PC-3 (cell line): ENCODE measurements around the gene ONECUT3. TPM values are rescaled to one million over a fixed set of nuclear protein-coding genes. Genes with fewer than 3 reads are reported as not detected.

Source experiments
- ATAC-seq: fragments of 200-7000 bp; cut with Tn5 transposase; 2 replicates; pipeline ENCODE4 v1.9.1; 2020; ENCODE audit warnings: mild to moderate bottlenecking, moderate library complexity
- BruUV-seq: library from RNA; stranded (reverse); fragments of 400-500 nt; replicated peaks from 2 replicates; lab custom pipeline; 2021; lab: Mats Ljungman, UMichigan
- CTCF ChIA-PET: fragments of 300-600 bp; sonication (Branson Sonifier 250); formaldehyde crosslinking; loops from one replicate; lab custom pipeline; 2022; ENCODE audit warnings: antibody characterized with exemption; lab: Charles Lee
- POLR2A ChIA-PET: fragments of 300-600 bp; sonication (Branson Sonifier 250); formaldehyde crosslinking; loops from one replicate; lab custom pipeline; 2022; ENCODE audit warnings: antibody characterized with exemption; ENCODE audit not compliant: unreplicated experiment; lab: Charles Lee
- DNase-seq: peaks from one replicate; pipeline ENCODE4 v3.0.0-alpha.2; 2015
- H2AFZ ChIP-seq: fragments of 300-600 bp; sonication (generic); 2 replicates; pipeline ENCODE4 v1.6.0; 2016; ENCODE audit warnings: antibody characterized with exemption, low read length
- H3F3A ChIP-seq: fragments of 300-600 bp; sonication (generic); one replicate; pipeline ENCODE4 v1.6.0; 2017; ENCODE audit warnings: antibody characterized with exemption, low read length, control low read depth, mild to moderate bottlenecking; ENCODE audit not compliant: unreplicated experiment
- H3K27ac ChIP-seq: fragments of 300-600 bp; sonication (generic); 2 replicates; pipeline ENCODE4 v1.5.1; 2016; ENCODE audit warnings: mild to moderate bottlenecking, low read length
- H3K27me3 ChIP-seq: fragments of 300-600 bp; sonication (generic); 2 replicates; pipeline ENCODE4 v1.6.1; 2016; ENCODE audit warnings: low read length, mixed read lengths
- H3K36me3 ChIP-seq: fragments of 300-600 bp; sonication (generic); 2 replicates; pipeline ENCODE4 v1.6.1; 2016; ENCODE audit warnings: low read depth, mixed run types, low read length, mixed read lengths
- H3K4me1 ChIP-seq: fragments of 300-600 bp; sonication (generic); 2 replicates; pipeline ENCODE4 v1.5.1; 2016; ENCODE audit warnings: low read length; ENCODE audit not compliant: insufficient read depth
- H3K4me2 ChIP-seq: fragments of 300-600 bp; sonication (generic); 2 replicates; pipeline ENCODE4 v1.6.0; 2016; ENCODE audit warnings: low read length
- H3K4me3 ChIP-seq: fragments of 300-600 bp; sonication (generic); 2 replicates; pipeline ENCODE4 v1.5.1; 2016; ENCODE audit warnings: mild to moderate bottlenecking, low read length, mixed read lengths
- H3K79me2 ChIP-seq: fragments of 300-600 bp; sonication (generic); 2 replicates; pipeline ENCODE4 v1.6.1; 2017; ENCODE audit warnings: low read length, mixed read lengths
- H3K9ac ChIP-seq: fragments of 300-600 bp; sonication (generic); 2 replicates; pipeline ENCODE4 v1.6.0; 2016; ENCODE audit warnings: mild to moderate bottlenecking, low read length
- H3K9me2 ChIP-seq: fragments of 300-600 bp; sonication (generic); replicated peaks from 2 replicates; pipeline ENCODE4 v1.6.1; 2016; ENCODE audit warnings: mixed run types, low read length, mixed read lengths
- H3K9me3 ChIP-seq: fragments of 300-600 bp; sonication (generic); 2 replicates; pipeline ENCODE4 v1.6.1; 2016; ENCODE audit warnings: low read length, mixed read lengths
- H4K20me1 ChIP-seq: fragments of 300-600 bp; sonication (generic); 2 replicates; pipeline ENCODE4 v1.6.1; 2016; ENCODE audit warnings: low read length, mixed read lengths
- CTCF ChIP-seq: fragments of 300-600 bp; sonication (generic); conservative IDR thresholded peaks from 2 replicates; pipeline ENCODE4 v1.5.1; 2017; ENCODE audit warnings: antibody characterized with exemption, low read depth, mild to moderate bottlenecking, low read length
- EZH2 ChIP-seq: fragments of 300-600 bp; sonication (generic); IDR thresholded peaks from one replicate; pipeline ENCODE4 v1.6.1; 2017; ENCODE audit warnings: antibody characterized with exemption, mild to moderate bottlenecking, low read length; ENCODE audit not compliant: unreplicated experiment
- EZH2phosphoT487 ChIP-seq: fragments of 300-600 bp; sonication (generic); IDR thresholded peaks from 2 replicates; pipeline ENCODE4 v1.6.1; 2018; ENCODE audit warnings: mild to moderate bottlenecking, antibody characterized with exemption, low read length, borderline replicate concordance
- intact Hi-C: fragments of 100-400 bp; cut with micrococcal nuclease; formaldehyde crosslinking; loops from 2 replicates; pipeline ENCODE4 v1.9.0; 2023
- total RNA-seq: library from RNA; depleted of rRNA; stranded (reverse); fragments of >200 nt; gene quantifications from 2 replicates; pipeline ENCODE4 v1.2.3, GENCODE V29; 2014

Gene ONECUT3
- total RNA-seq, 1 experiment from 2014 or later: 1.4 TPM

GRCh38 chr19:1814391-1814790, 61.1 kb downstream of the ONECUT3 start:
- Histone ChIP-seq H4K20me1 (no peaks in the 10 kb centered on the region), H3K79me2 (no peaks in the 10 kb centered on the region), H3K4me2 (no peak overlapping the region), H3K9me2 (no peaks in the 10 kb centered on the region), H3K9ac (no peak overlapping the region), H3K9me3 (no peaks in the 10 kb centered on the region), H3K27ac (no peak overlapping the region), H3K36me3 (no peaks in the 10 kb centered on the region), H3F3A (no peaks in the 10 kb centered on the region), H3K27me3 (no peaks in the 10 kb centered on the region), H3K4me1 (peaks cover 15% of the 10 kb centered on the region), H3K4me3 (no peak overlapping the region), H2AFZ (no peak overlapping the region)
- no peak for ATAC-seq
- BruUV-seq: no TSS peak
- CTCF ChIA-PET: no interaction called here
- POLR2A ChIA-PET: no interaction called here
- no peak for TF ChIP-seq CTCF
- TF ChIP-seq EZH2: no peak
- no peak for TF ChIP-seq EZH2phosphoT487
- DNase-seq: no peak
- intact Hi-C loops: no loop called here

GRCh38 chr19:1814833-1815604, 61.7 kb downstream of the ONECUT3 start:
- no peak for ATAC-seq
- intact Hi-C loops: no loop called here
- H3K4me1 ChIP-seq: peaks cover 15% of the 10 kb centered on the region
- H3K9me3 ChIP-seq: no peaks in the 10 kb centered on the region
- TF ChIP-seq EZH2phosphoT487: no peak
- no TSS peak for BruUV-seq
- no peaks in the 10 kb centered on the region for H3F3A ChIP-seq
- no peak overlapping the region for H3K9ac ChIP-seq
- no peaks in the 10 kb centered on the region for H3K79me2 ChIP-seq
- H3K36me3 ChIP-seq: no peaks in the 10 kb centered on the region
- ChIA-PET POLR2A (no interaction called here), CTCF (no interaction called here)
- no peak overlapping the region for H2AFZ ChIP-seq
- no peak for DNase-seq
- H3K4me3 ChIP-seq: no peak overlapping the region
- H3K9me2 ChIP-seq: no peaks in the 10 kb centered on the region
- H3K27ac ChIP-seq: no peak overlapping the region
- no peaks in the 10 kb centered on the region for H4K20me1 ChIP-seq
- no peak overlapping the region for H3K4me2 ChIP-seq
- no peaks in the 10 kb centered on the region for H3K27me3 ChIP-seq

- no peak for ATAC-seq
- BruUV-seq: no TSS peak
- CTCF ChIA-PET: no interaction called here
Observed at GRCh38 chr19:1815605-1816529, 62.6 kb downstream of the ONECUT3 start.

More at GRCh38 chr19:1815605-1816529, 62.6 kb downstream of the ONECUT3 start:
- Histone ChIP-seq H3K9ac (no peak overlapping the region), H3K79me2 (no peaks in the 10 kb centered on the region), H3K27ac (no peak overlapping the region), H3F3A (no peaks in the 10 kb centered on the region), H3K9me3 (no peaks in the 10 kb centered on the region), H2AFZ (no peak overlapping the region), H3K9me2 (no peaks in the 10 kb centered on the region), H3K4me2 (no peak overlapping the region), H3K27me3 (no peaks in the 10 kb centered on the region), H3K4me3 (no peak overlapping the region), H3K36me3 (no peaks in the 10 kb centered on the region), H4K20me1 (no peaks in the 10 kb centered on the region), H3K4me1 (peaks cover 15% of the 10 kb centered on the region)
- POLR2A ChIA-PET: no interaction called here
- DNase-seq: no peak
- intact Hi-C loops: no loop called here
- TF ChIP-seq EZH2phosphoT487 (no peak), EZH2 (no peak), CTCF (no peak)
